NCI-H187 treated with DMSO at 0.1 percent for 48 hours (cell line): Measurements from ENCODE around the gene OPA3.

ENCODE experiments used
- DNase-seq: peaks from one replicate; lab custom pipeline; 2025; lab: John Stamatoyannopoulos, UW

Gene OPA3

GRCh38 chr19:45503909-45504308 is 80.7 kb downstream of the OPA3 start:
- no peak for DNase-seq

GRCh38 chr19:45502111-45502510 is 82.5 kb downstream of the OPA3 start:
- DNase-seq: no peak

GRCh38 chr19:45501730-45502014 is 82.9 kb downstream of the OPA3 start:
- no peak for DNase-seq

GRCh38 chr19:45500918-45501729 is 83.5 kb downstream of the OPA3 start:
- DNase-seq: no peak

GRCh38 chr19:45499196-45500180 is 85.1 kb downstream of the OPA3 start:
- peak; percentile 23 for DNase-seq

- no peak for DNase-seq
These were observed 86.0 kb downstream of the OPA3 start, which contains the start of gene PPM1N for GRCh38 chr19:45498411-45499195. PPM1N (plus strand) TSS chr19:45498443; CDS start chr19:45498473, 30 bp downstream.

- DNase-seq: no peak
These were observed 86.8 kb downstream of the OPA3 start for GRCh38 chr19:45497791-45498190.

GRCh38 chr19:45496349-45496953 is 88.2 kb downstream of the OPA3 start:
- DNase-seq: no peak

- no peak for DNase-seq
These were observed 89.4 kb downstream of the OPA3 start for GRCh38 chr19:45495178-45495577.

- DNase-seq: no peak
These were observed 90.2 kb downstream of the OPA3 start for GRCh38 chr19:45494261-45494916.

GRCh38 chr19:45492627-45493470 is 91.8 kb downstream of the OPA3 start:
- DNase-seq: no peak

GRCh38 chr19:45492137-45492626 is 92.4 kb downstream of the OPA3 start:
- no peak for DNase-seq

GRCh38 chr19:45489216-45489855 is 95.3 kb downstream of the OPA3 start:
- no peak for DNase-seq

- no peak for DNase-seq
These were observed 95.9 kb downstream of the OPA3 start for GRCh38 chr19:45488708-45489107.

- DNase-seq: peak; percentile 93
These were observed 99.1 kb downstream of the OPA3 start for GRCh38 chr19:45485305-45486077.

- DNase-seq: no peak
These were observed 100.2 kb downstream of the OPA3 start for GRCh38 chr19:45484273-45484945.

- DNase-seq: no peak
These were observed 101.6 kb downstream of the OPA3 start for GRCh38 chr19:45483033-45483432.
